ENCODE results near the gene ARHGAP8.

The ARHGAP8 gene

GRCh38 chr22:44801476-44801875 is 49.1 kb downstream of the ARHGAP8 start:
- TF ChIP-seq, protein P1, sequence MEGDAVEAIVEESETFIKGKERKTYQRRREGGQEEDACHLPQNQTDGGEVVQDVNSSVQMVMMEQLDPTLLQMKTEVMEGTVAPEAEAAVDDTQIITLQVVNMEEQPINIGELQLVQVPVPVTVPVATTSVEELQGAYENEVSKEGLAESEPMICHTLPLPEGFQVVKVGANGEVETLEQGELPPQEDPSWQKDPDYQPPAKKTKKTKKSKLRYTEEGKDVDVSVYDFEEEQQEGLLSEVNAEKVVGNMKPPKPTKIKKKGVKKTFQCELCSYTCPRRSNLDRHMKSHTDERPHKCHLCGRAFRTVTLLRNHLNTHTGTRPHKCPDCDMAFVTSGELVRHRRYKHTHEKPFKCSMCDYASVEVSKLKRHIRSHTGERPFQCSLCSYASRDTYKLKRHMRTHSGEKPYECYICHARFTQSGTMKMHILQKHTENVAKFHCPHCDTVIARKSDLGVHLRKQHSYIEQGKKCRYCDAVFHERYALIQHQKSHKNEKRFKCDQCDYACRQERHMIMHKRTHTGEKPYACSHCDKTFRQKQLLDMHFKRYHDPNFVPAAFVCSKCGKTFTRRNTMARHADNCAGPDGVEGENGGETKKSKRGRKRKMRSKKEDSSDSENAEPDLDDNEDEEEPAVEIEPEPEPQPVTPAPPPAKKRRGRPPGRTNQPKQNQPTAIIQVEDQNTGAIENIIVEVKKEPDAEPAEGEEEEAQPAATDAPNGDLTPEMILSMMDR (IDR thresholded peaks at IDR 0.05; ENCODE audit: insufficient read depth, low read depth, low read length, missing control alignments), result no peak
- H3K4me3 ChIP-seq (ENCODE audit: low read length), result no peak overlapping the region
- DNase-seq (ENCODE audit: low read depth), result no peak

DNA sequence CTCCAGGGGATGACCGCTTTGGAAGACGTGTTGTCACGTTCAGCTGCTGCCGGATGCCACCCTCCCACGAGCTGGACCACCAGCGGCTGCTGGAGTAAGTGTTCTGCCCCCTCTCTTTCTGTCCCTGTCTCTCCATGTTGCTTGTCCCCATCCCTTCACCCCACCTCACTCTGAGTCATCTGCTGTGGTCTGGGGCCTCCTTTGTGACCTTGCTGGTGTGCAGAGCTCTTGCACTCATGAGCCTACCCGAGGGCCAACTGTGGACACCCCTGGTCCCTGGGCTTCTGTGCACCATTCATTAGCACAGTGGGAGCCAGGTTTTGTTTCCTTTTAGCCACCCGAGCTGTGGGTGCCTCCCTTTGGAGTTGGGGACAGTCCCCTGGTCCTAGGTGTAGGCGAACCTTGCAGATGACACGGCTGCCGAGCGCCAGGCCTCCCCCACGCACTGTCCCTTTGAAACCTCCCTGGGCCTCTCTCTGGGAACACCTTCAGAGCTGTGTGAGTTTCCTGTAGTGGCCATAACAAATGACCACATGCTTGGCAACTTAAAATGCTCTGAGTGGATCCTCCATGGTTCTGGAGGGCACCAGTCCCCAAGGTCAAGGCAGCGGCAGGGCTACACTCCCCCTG is 49.8 kb downstream of the ARHGAP8 start:
- DNase-seq (ENCODE audit: low read depth), result no peak
- TF ChIP-seq, protein P1 (IDR thresholded peaks at IDR 0.05; ENCODE audit: insufficient read depth, low read depth, low read length, missing control alignments), result no peak
- H3K4me3 ChIP-seq (ENCODE audit: low read length), result no peak overlapping the region

GRCh38 chr22:44802956-44803355 is 50.6 kb downstream of the ARHGAP8 start:
- TF ChIP-seq, protein P1 (IDR thresholded peaks at IDR 0.05; ENCODE audit: insufficient read depth, low read depth, low read length, missing control alignments), result no peak
- no peak overlapping the region for H3K4me3 ChIP-seq (ENCODE audit: low read length)
- no peak for DNase-seq (ENCODE audit: low read depth)

GRCh38 chr22:44804327-44804726 is 52.0 kb downstream of the ARHGAP8 start:
- TF ChIP-seq, protein P1 (IDR thresholded peaks at IDR 0.05; ENCODE audit: insufficient read depth, low read depth, low read length, missing control alignments), result no peak

DNA sequence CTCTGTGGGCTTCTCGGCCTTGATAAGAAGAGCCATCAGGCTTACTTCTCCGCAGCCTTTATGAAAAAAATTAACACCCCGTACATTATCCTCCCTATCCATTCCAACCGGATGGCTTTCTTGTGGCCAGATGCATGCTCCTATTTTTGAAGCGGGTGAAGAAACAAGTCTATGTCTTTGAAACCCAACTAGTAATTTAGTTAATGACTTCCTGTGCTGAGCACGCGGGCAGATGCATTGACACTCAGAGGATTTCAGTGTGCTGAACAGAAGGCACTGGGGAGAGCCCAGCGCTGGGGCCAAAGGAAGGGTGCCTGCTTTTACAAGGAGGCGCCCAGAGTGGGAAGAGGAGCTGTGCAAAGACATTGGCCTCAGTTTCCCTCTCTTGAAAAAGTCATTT is 53.3 kb downstream of the ARHGAP8 start:
- no peak for DNase-seq (ENCODE audit: low read depth)
- TF ChIP-seq, protein P1 (IDR thresholded peaks at IDR 0.05; ENCODE audit: insufficient read depth, low read depth, low read length, missing control alignments), result no peak

More at GRCh38 chr22:44804327-44804726, 52.0 kb downstream of the ARHGAP8 start:
- H3K4me3 ChIP-seq (ENCODE audit: low read length), result no peak overlapping the region
- no peak for DNase-seq (ENCODE audit: low read depth)

DNA sequence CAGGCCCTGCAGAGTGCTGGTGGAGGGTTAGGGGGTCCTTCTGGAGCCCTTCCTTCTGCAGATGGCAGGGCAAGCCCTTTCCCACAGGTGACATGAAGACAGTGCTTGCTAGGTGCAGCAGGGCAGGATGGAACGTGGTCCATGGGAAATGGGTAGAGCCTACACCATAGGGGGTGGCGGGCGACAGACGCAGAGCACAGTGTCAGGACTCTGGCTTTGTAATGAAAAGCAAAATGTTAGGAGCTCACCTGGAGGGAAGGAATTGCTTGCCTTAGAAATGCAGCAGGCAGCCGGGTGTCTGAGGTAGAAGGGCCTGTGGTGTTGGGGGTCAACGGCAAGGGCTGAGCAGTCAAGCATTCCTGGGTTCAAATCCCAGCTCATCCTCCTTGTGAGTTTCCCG is 54.9 kb downstream of the ARHGAP8 start:
- DNase-seq (ENCODE audit: low read depth), result no peak
- no peak overlapping the region for H3K4me3 ChIP-seq (ENCODE audit: low read length)
- TF ChIP-seq, protein P1 (IDR thresholded peaks at IDR 0.05; ENCODE audit: insufficient read depth, low read depth, low read length, missing control alignments), result no peak

More for the DNA sequence above, 53.3 kb downstream of the ARHGAP8 start:
- H3K4me3 ChIP-seq (ENCODE audit: low read length), result no peak overlapping the region
